Placental pericyte (primary cell): ENCODE results near the gene SLAMF6. TPM values are rescaled to one million over a fixed set of nuclear protein-coding genes. Genes with fewer than 3 reads are reported as not detected.

Experiments used
- total RNA-seq: library from RNA; depleted of rRNA; stranded (reverse); fragments of >200 nt; gene quantifications from 2 replicates; pipeline ENCODE4 v1.2.3, GENCODE V29; 2012

The SLAMF6 gene
- not detected in 2 replicates for total RNA-seq

GRCh38 chr1:160522622-160523345, at the start of gene SLAMF6:
Gene SLAMF6 (minus strand): TSS chr1:160523255. CDS start chr1:160523192, 63 bp downstream.

Other genes with a start within 250 kb of the SLAMF6 start
- gene PEX19, start 238.1 kb downstream of the SLAMF6 start, total RNA-seq, result 24.9 and 48.8 TPM in 2 replicates
- gene COPA, start 180.0 kb downstream of the SLAMF6 start, total RNA-seq, result 332 and 481 TPM in 2 replicates
- gene NCSTN, start 179.9 kb downstream of the SLAMF6 start, total RNA-seq, result 99.5 and 153 TPM in 2 replicates
- under 0.01 and 0.14 TPM in 2 replicates for gene NHLH1, start 156.2 kb downstream of the SLAMF6 start, total RNA-seq
- gene VANGL2, start 122.7 kb downstream of the SLAMF6 start, total RNA-seq, result not detected in 2 replicates
- 0.14 TPM in 1 of 2 replicates, not detected in the other for gene CD84, start 56.2 kb upstream of the SLAMF6 start, total RNA-seq
- under 0.01 TPM in 1 of 2 replicates, not detected in the other for gene SLAMF1, start 123.8 kb upstream of the SLAMF6 start, total RNA-seq
- gene CD48, start 188.6 kb upstream of the SLAMF6 start, total RNA-seq, result not detected in 2 replicates
- gene SLAMF7, start 216.0 kb upstream of the SLAMF6 start, total RNA-seq, result not detected in 2 replicates